Kidney (tissue), 14 donors: ENCODE measurements around the gene CCND1. TPM values are rescaled to one million over a fixed set of nuclear protein-coding genes. Genes with fewer than 3 reads are reported as not detected.

Experiments used
- DNase-seq, 5 donors: peaks; one replicate each; pipeline ENCODE4 v3.0.0-alpha.2; 2013 to 2020
- FAIRE-seq: peaks from 2 replicates; lab custom pipeline; 2012; peaks lifted over from hg19 to GRCh38; lab: Jason Lieb, UNC
- H3K27ac ChIP-seq, 2 donors: one replicate each; pipeline ENCODE4 v1.7.0; 2013; ENCODE audit warnings: low read depth in 2 of 2, low read length in 2 of 2, inconsistent platforms in 1 of 2
- H3K27me3 ChIP-seq: one replicate; pipeline ENCODE4 v1.7.1; 2013; ENCODE audit warnings: low read length, inconsistent platforms; ENCODE audit not compliant: control insufficient read depth, insufficient read depth
- H3K36me3 ChIP-seq, 3 donors: one replicate each; pipeline versions ENCODE4 v1.7.0 to v1.7.1; 2013; ENCODE audit warnings: low read length in 3 of 3, control low read depth in 1 of 3, inconsistent platforms in 1 of 3; ENCODE audit not compliant: insufficient read depth in 3 of 3, control insufficient read depth in 2 of 3
- H3K4me1 ChIP-seq, 3 donors: one replicate each; pipeline versions ENCODE4 v1.7.0 to v1.7.1; 2013; ENCODE audit warnings: low read length in 3 of 3, inconsistent platforms in 1 of 3, low read depth in 1 of 3; ENCODE audit not compliant: control insufficient read depth in 2 of 3, insufficient read depth in 2 of 3
- H3K4me3 ChIP-seq, 3 donors: one replicate each; pipeline versions ENCODE4 v1.7.0 to v1.8.1; 2013; ENCODE audit warnings: low read length in 3 of 3, control low read depth in 1 of 3, inconsistent platforms in 1 of 3
- H3K9ac ChIP-seq, 3 donors: one replicate each; pipeline versions ENCODE4 v1.7.0 to v1.7.1; 2013; ENCODE audit warnings: low read length in 3 of 3, control low read depth in 1 of 3, inconsistent platforms in 1 of 3
- H3K9me3 ChIP-seq, 3 donors: one replicate each; pipeline versions ENCODE4 v1.7.0 to v1.7.1; 2013; ENCODE audit warnings: low read length in 3 of 3, control low read depth in 1 of 3, inconsistent platforms in 1 of 3; ENCODE audit not compliant: control insufficient read depth in 2 of 3, insufficient read depth in 1 of 3
- intact Hi-C: fragments of 100-400 bp; cut with DNase I; formaldehyde crosslinking; loops from one replicate; pipeline ENCODE4 v1.11.1; 2022
- polyA plus RNA-seq: library from polyadenylated mRNA; stranded (reverse); fragments of 350-450 nt; fragmentation: Illumina TruSeq; extraction: RNeasy Lipid Tissue Mini Kit (QIAGEN cat#74804); gene quantifications from one replicate; pipeline ENCODE4 v1.2.3, GENCODE V29; 2014; ENCODE audit warnings: low read depth, low replicate concordance; ENCODE audit not compliant: insufficient read depth
- total RNA-seq: library from RNA; stranded (reverse); fragmentation: NEBNext Ultra II Directional; extraction: Animal tissue kit (Norgen Biotek cat#: 25700); gene quantifications from one replicate; pipeline ENCODE4 v1.2.1, GENCODE V29; 2021
- TF ChIP-seq, protein P1 (sequence below): IDR thresholded peaks from 3 replicates; pipeline ENCODE4 v1.5.1; 2012; ENCODE audit warnings: mild to moderate bottlenecking, moderate library complexity, borderline replicate concordance; ENCODE audit not compliant: insufficient read depth; ENCODE audit errors: extremely low read depth
- donor health status: control.
- donor health status: control.
- donor health status: control.
- donor health status: control.
- donor health status: control.
- donor health status: DM: yes; HTN: yes; CAD: no.
- donor health status: Normal renal cell carcinoma (clear cell type).

Gene CCND1
- total and polyA plus RNA-seq, 2 donors from 2014 or later, result 37.6 to 142 TPM

DNA sequence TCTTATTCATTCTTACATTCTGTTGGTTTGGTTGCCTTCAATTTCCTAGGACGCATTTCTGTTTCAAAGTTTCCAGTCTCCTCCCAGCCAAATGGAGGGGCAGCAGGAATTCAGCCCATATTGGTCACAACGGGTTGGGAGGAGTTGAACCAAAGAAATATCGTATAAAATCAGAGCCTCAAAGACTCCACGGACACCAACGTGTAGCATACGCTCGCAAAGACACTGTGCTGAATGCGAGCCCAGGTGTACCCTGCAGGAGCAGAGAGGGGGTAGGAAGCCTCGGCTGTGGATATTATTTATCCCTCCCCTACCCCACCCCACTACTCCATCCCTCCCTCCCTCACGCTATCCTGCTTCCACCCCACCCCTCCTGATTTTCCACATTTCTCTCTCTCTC is 15.5 kb upstream of the CCND1 start:
- H3K36me3 ChIP-seq, result no peaks in the 10 kb centered on the region
- DNase-seq, result no peak
- no peaks in the 10 kb centered on the region for H3K27me3 ChIP-seq
- H3K9me3 ChIP-seq, result no peaks in the 10 kb centered on the region
- no peak overlapping the region for H3K4me3 ChIP-seq
- no peak overlapping the region for H3K9ac ChIP-seq
- H3K4me1 ChIP-seq, result no peaks in the 10 kb centered on the region
- no peak for FAIRE-seq
- intact Hi-C loops, result no loop called here
- H3K27ac ChIP-seq, result no peak overlapping the region
- TF ChIP-seq, protein P1, sequence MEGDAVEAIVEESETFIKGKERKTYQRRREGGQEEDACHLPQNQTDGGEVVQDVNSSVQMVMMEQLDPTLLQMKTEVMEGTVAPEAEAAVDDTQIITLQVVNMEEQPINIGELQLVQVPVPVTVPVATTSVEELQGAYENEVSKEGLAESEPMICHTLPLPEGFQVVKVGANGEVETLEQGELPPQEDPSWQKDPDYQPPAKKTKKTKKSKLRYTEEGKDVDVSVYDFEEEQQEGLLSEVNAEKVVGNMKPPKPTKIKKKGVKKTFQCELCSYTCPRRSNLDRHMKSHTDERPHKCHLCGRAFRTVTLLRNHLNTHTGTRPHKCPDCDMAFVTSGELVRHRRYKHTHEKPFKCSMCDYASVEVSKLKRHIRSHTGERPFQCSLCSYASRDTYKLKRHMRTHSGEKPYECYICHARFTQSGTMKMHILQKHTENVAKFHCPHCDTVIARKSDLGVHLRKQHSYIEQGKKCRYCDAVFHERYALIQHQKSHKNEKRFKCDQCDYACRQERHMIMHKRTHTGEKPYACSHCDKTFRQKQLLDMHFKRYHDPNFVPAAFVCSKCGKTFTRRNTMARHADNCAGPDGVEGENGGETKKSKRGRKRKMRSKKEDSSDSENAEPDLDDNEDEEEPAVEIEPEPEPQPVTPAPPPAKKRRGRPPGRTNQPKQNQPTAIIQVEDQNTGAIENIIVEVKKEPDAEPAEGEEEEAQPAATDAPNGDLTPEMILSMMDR, result no peak

DNA sequence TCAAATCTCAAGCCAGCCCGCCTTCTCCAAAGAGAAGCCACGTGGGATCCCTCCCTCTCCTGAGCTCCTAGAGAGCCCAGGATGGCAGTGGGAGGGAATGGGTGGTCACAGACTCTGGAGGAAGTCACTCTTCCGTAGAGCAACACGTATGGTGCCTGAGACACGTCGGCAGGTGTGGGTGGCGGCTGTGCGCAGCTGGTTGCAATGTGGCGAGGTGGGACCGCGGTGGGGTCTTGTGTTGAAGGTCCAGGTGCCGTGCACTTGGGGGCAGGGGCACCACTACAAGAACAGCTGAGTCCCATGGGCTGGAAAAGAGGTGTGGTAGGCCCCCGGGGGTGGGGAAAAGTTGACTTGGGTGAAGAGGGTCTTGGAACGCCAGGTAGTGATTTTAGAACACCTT is 13.4 kb upstream of the CCND1 start:
- FAIRE-seq (no peak), DNase-seq (no peak)
- Histone ChIP-seq H3K4me1 (no peaks in the 10 kb centered on the region), H3K36me3 (no peaks in the 10 kb centered on the region), H3K27me3 (no peaks in the 10 kb centered on the region), H3K9me3 (no peaks in the 10 kb centered on the region), H3K9ac (no peak overlapping the region), H3K27ac (no peak overlapping the region), H3K4me3 (no peak overlapping the region)
- intact Hi-C loops, result no loop called here
- TF ChIP-seq, protein P1, result no peak

GRCh38 chr11:69630017-69630416 is 10.9 kb upstream of the CCND1 start:
- TF ChIP-seq, protein P1, result no peak
- no peak overlapping the region for H3K9ac ChIP-seq
- intact Hi-C loops, result no loop called here
- H3K4me3 ChIP-seq, result no peak overlapping the region
- H3K9me3 ChIP-seq, result no peaks in the 10 kb centered on the region
- FAIRE-seq (no peak), DNase-seq (no peak)
- H3K36me3 ChIP-seq, result no peaks in the 10 kb centered on the region
- H3K4me1 ChIP-seq, result no peaks in the 10 kb centered on the region
- no peaks in the 10 kb centered on the region for H3K27me3 ChIP-seq
- H3K27ac ChIP-seq, result no peak overlapping the region

GRCh38 chr11:69630424-69630823 is 10.5 kb upstream of the CCND1 start:
- intact Hi-C loops, result no loop called here
- TF ChIP-seq, protein P1, result no peak
- Histone ChIP-seq H3K9me3 (no peaks in the 10 kb centered on the region), H3K36me3 (no peaks in the 10 kb centered on the region), H3K9ac (no peak overlapping the region), H3K27ac (no peak overlapping the region), H3K4me3 (no peak overlapping the region), H3K4me1 (no peaks in the 10 kb centered on the region), H3K27me3 (no peaks in the 10 kb centered on the region)
- FAIRE-seq, result no peak
- DNase-seq, result no peak
